Gastroesophageal sphincter (tissue), 4 donors: ENCODE results near the gene KCTD21. TPM values are rescaled to one million over a fixed set of nuclear protein-coding genes. Genes with fewer than 3 reads are reported as not detected.

Experiments
- ATAC-seq: fragments of 150-250 bp; one replicate; pipeline ENCODE4 v1.9.1; 2016; ENCODE audit warnings: mild to moderate bottlenecking, moderate library complexity
- H3K27ac ChIP-seq, 4 donors: fragments of 200-600 bp; sonication (generic) in 3 of 4; 1 replicate in 3 of 4; 2 replicates in 1 of 4; pipeline ENCODE4 v1.5.1; 2016 to 2019
- H3K27me3 ChIP-seq: fragments of 200-600 bp; sonication (generic); one replicate; pipeline ENCODE4 v1.5.1; 2019
- H3K36me3 ChIP-seq, 2 donors: fragments of 200-600 bp; sonication (generic); one replicate each; pipeline ENCODE4 v1.5.1; 2019; ENCODE audit warnings: control low read depth in 1 of 2
- H3K4me1 ChIP-seq, 3 donors: fragments of 200-600 bp; sonication (generic); 1 replicate in 2 of 3; 2 replicates in 1 of 3; pipeline ENCODE4 v1.5.1; 2016 to 2019; ENCODE audit warnings: control low read depth in 2 of 3
- H3K4me3 ChIP-seq, 2 donors: fragments of 200-600 bp; sonication (generic); one replicate each; pipeline ENCODE4 v1.5.1; 2019; ENCODE audit warnings: mild to moderate bottlenecking in 1 of 2, moderate library complexity in 1 of 2
- H3K9me3 ChIP-seq, 3 donors: fragments of 200-600 bp; sonication (generic); one replicate each; pipeline ENCODE4 v1.5.1; 2017 to 2019; ENCODE audit warnings: control low read depth in 2 of 3
- CTCF ChIP-seq, 4 experiments: fragments of 200-600 bp in 2 of 4; fragments of 450-650 bp in 2 of 4; sonication (generic) in 1 of 4; IDR thresholded peaks; one replicate each; pipeline ENCODE4 v1.5.1; 2017 to 2019; ENCODE audit warnings: antibody characterized with exemption in 4 of 4, mild to moderate bottlenecking in 2 of 4, moderate library complexity in 2 of 4
- EP300 ChIP-seq: sonication (generic); formaldehyde crosslinking; IDR thresholded peaks from one replicate; pipeline ENCODE4 v1.6.1; 2017; ENCODE audit warnings: antibody characterized with exemption, mild to moderate bottlenecking
- POLR2A ChIP-seq, 2 donors: fragments of 450-650 bp; IDR thresholded peaks; one replicate each; pipeline ENCODE4 v1.6.1; 2017; ENCODE audit warnings: antibody characterized with exemption in 2 of 2, mild to moderate bottlenecking in 2 of 2, moderate library complexity in 1 of 2
- POLR2AphosphoS5 ChIP-seq: sonication (generic); formaldehyde crosslinking; IDR thresholded peaks from one replicate; pipeline ENCODE4 v1.6.1; 2017; ENCODE audit warnings: antibody characterized with exemption
- WGBS, 2 donors: methylation state at CpG; one replicate each; pipeline ENCODE4 v1.1.5; 2018; ENCODE audit warnings: low coverage in 1 of 2; 5-methylcytosine and 5-hydroxymethylcytosine counted together
- total RNA-seq, 4 donors: library from RNA; depleted of rRNA; stranded (reverse); fragments of >200 nt; gene quantifications; one replicate each; pipeline ENCODE4 v1.1.0, GENCODE V29; 2016

KCTD21 gene
- total RNA-seq, 4 donors from 2014 or later, result 5.7 to 18.6 (median 9.9) TPM

- H3K27ac ChIP-seq, result no peak overlapping the region
- WGBS, 2 donors, result 100% methylated on average over 3 of the region's 5 CpGs; no CpG with 5 or more reads in 1 of the 2 donors
These were observed 11.2 kb upstream of the KCTD21 start for GRCh38 chr11:78199653-78200015.

GRCh38 chr11:78199015-78199652 lies 10.7 kb upstream of the KCTD21 start:
- 93% methylated on average over 2 of the region's 6 CpGs; no CpG with 5 or more reads in 1 of the 2 donors for WGBS, 2 donors
- Histone ChIP-seq H3K27ac (no peak overlapping the region), H3K36me3 (peaks cover 0 to 67% of the 10 kb centered on the region in 2 donors), H3K4me3 (no peak overlapping the region), H3K27me3 (no peaks in the 10 kb centered on the region), H3K9me3 (no peaks in the 10 kb centered on the region), H3K4me1 (peaks cover 0 to 16% (median 0%) of the 10 kb centered on the region in 3 donors)
- no peak for ATAC-seq
- TF ChIP-seq EP300, result no peak
- no peak for TF ChIP-seq CTCF (IDR thresholded peaks at IDR 0.05)

More at GRCh38 chr11:78199653-78200015, 11.2 kb upstream of the KCTD21 start:
- H3K4me3 ChIP-seq, result no peak overlapping the region
- H3K9me3 ChIP-seq, result no peaks in the 10 kb centered on the region
- TF ChIP-seq POLR2AphosphoS5 (no peak), EP300 (no peak), CTCF (IDR thresholded peaks at IDR 0.05) (no peak), POLR2A (IDR thresholded peaks at IDR 0.05) (no peak)
- H3K36me3 ChIP-seq, result peaks cover 0 to 67% of the 10 kb centered on the region in 2 donors
- no peaks in the 10 kb centered on the region for H3K27me3 ChIP-seq
- H3K4me1 ChIP-seq, result peaks cover 0 to 16% (median 0%) of the 10 kb centered on the region in 3 donors
- ATAC-seq, result no peak

GRCh38 chr11:78197816-78198215 lies 9.4 kb upstream of the KCTD21 start:
- Histone ChIP-seq H3K9me3 (no peaks in the 10 kb centered on the region), H3K36me3 (peaks cover 0 to 63% of the 10 kb centered on the region in 2 donors), H3K4me1 (peaks cover 0 to 23% (median 1%) of the 10 kb centered on the region in 3 donors), H3K27me3 (no peaks in the 10 kb centered on the region), H3K4me3 (no peak overlapping the region), H3K27ac (no peak overlapping the region)
- no peak for ATAC-seq
- WGBS, 2 donors, result 80% methylated on average over 1 of the region's 8 CpGs; no CpG with 5 or more reads in 1 of the 2 donors
- TF ChIP-seq CTCF (IDR thresholded peaks at IDR 0.05), result no peak
- no peak for TF ChIP-seq EP300
- TF ChIP-seq POLR2A (IDR thresholded peaks at IDR 0.05), result no peak
- TF ChIP-seq POLR2AphosphoS5, result no peak

GRCh38 chr11:78196661-78197091 lies 8.2 kb upstream of the KCTD21 start:
- H3K4me1 ChIP-seq, result peaks cover 0 to 33% (median 3%) of the 10 kb centered on the region in 3 donors
- H3K4me3 ChIP-seq, result no peak overlapping the region
- no peak for ATAC-seq
- no peaks in the 10 kb centered on the region for H3K27me3 ChIP-seq
- peaks cover 0 to 52% of the 10 kb centered on the region in 2 donors for H3K36me3 ChIP-seq
- no peak for TF ChIP-seq EP300
- no peak for TF ChIP-seq POLR2A (IDR thresholded peaks at IDR 0.05)
- no peak for TF ChIP-seq CTCF (IDR thresholded peaks at IDR 0.05)
- TF ChIP-seq POLR2AphosphoS5, result no peak
- no CpG with 5 or more reads among the region's 40 CpGs for WGBS, 2 donors
- H3K27ac ChIP-seq, result no peak overlapping the region
- no peaks in the 10 kb centered on the region for H3K9me3 ChIP-seq

- TF ChIP-seq CTCF (IDR thresholded peaks at IDR 0.05) (no peak), EP300 (no peak), POLR2AphosphoS5 (no peak), POLR2A (IDR thresholded peaks at IDR 0.05) (no peak)
These were observed 7.6 kb upstream of the KCTD21 start for GRCh38 chr11:78195917-78196560.

More at GRCh38 chr11:78195917-78196560, 7.6 kb upstream of the KCTD21 start:
- Histone ChIP-seq H3K4me1 (peaks cover 0 to 33% (median 3%) of the 10 kb centered on the region in 3 donors), H3K4me3 (no peak overlapping the region), H3K27me3 (no peaks in the 10 kb centered on the region), H3K36me3 (peaks cover 0 to 46% of the 10 kb centered on the region in 2 donors), H3K9me3 (no peaks in the 10 kb centered on the region), H3K27ac (no peak overlapping the region)
- WGBS, 2 donors, result no CpG with 5 or more reads among the region's 60 CpGs
- no peak for ATAC-seq
